Upper lobe of right lung (tissue), 1 donor: ENCODE measurements around the gene PXDN. TPM values are rescaled to one million over a fixed set of nuclear protein-coding genes. Genes with fewer than 3 reads are reported as not detected.

Source experiments
- ATAC-seq: fragments of 200-7000 bp; cut with Tn5 transposase; one replicate; pipeline ENCODE4 v1.9.1; 2020; ENCODE audit warnings: mild to moderate bottlenecking, moderate library complexity
- DNase-seq: peaks from one replicate; pipeline ENCODE4 v3.0.0-alpha.2; 2020
- H3K27ac ChIP-seq: fragments of 200-600 bp; one replicate; pipeline ENCODE4 v1.8.0; 2022
- H3K27me3 ChIP-seq: fragments of 200-600 bp; one replicate; pipeline ENCODE4 v1.8.0; 2022; ENCODE audit warnings: mild to moderate bottlenecking
- H3K36me3 ChIP-seq: fragments of 200-600 bp; one replicate; pipeline ENCODE4 v1.8.0; 2022
- H3K4me1 ChIP-seq: fragments of 200-600 bp; one replicate; pipeline ENCODE4 v1.8.0; 2022
- H3K4me3 ChIP-seq: fragments of 200-600 bp; one replicate; pipeline ENCODE4 v1.8.0; 2022; ENCODE audit warnings: mild to moderate bottlenecking
- H3K9me3 ChIP-seq: fragments of 200-600 bp; one replicate; pipeline ENCODE4 v1.8.0; 2022
- CTCF ChIP-seq: fragments of 200-600 bp; IDR thresholded peaks from one replicate; pipeline ENCODE4 v1.8.0; 2022; ENCODE audit warnings: antibody characterized with exemption
- intact Hi-C: fragments of 100-400 bp; cut with DNase I; formaldehyde crosslinking; loops from one replicate; pipeline ENCODE4 v1.11.0; 2022
- total RNA-seq: library from RNA; stranded (reverse); fragmentation: NEBNext Ultra II Directional; extraction: Animal tissue kit (Norgen Biotek cat#: 25700); gene quantifications from one replicate; pipeline ENCODE4 v1.2.1, GENCODE V29; 2021
- donor health status: DM: no; HTN: yes; CAD: no; lungs with severe emphysema.

The PXDN gene
- total RNA-seq, 1 donor from 2014 or later = 58.4 TPM

- intact Hi-C loops = no loop called here
- Histone ChIP-seq H3K4me3 (no peak overlapping the region), H3K36me3 (peaks cover 33% of the 10 kb centered on the region), H3K27ac (no peak overlapping the region), H3K4me1 (no peaks in the 10 kb centered on the region), H3K9me3 (no peaks in the 10 kb centered on the region), H3K27me3 (no peaks in the 10 kb centered on the region)
- DNase-seq (no peak), ATAC-seq (no peak)
- no peak for TF ChIP-seq CTCF
These were observed 78.4 kb downstream of the PXDN start for GRCh38 chr2:1665761-1666505.

- Histone ChIP-seq H3K4me1 (no peaks in the 10 kb centered on the region), H3K9me3 (no peaks in the 10 kb centered on the region), H3K36me3 (peaks cover 45% of the 10 kb centered on the region), H3K4me3 (no peak overlapping the region), H3K27me3 (no peaks in the 10 kb centered on the region), H3K27ac (no peak overlapping the region)
- DNase-seq (no peak), ATAC-seq (no peak)
- intact Hi-C loops = no loop called here
- TF ChIP-seq CTCF = no peak
These were observed 79.6 kb downstream of the PXDN start for GRCh38 chr2:1664698-1665097.

GRCh38 chr2:1664076-1664605, 80.2 kb downstream of the PXDN start:
- intact Hi-C loops = no loop called here
- ATAC-seq = no peak

GRCh38 chr2:1663621-1664020, 80.7 kb downstream of the PXDN start:
- ATAC-seq (no peak), DNase-seq (no peak)
- intact Hi-C loops = no loop called here
- no peaks in the 10 kb centered on the region for H3K4me1 ChIP-seq
- no peak overlapping the region for H3K27ac ChIP-seq
- no peak overlapping the region for H3K4me3 ChIP-seq
- H3K36me3 ChIP-seq = peaks cover 56% of the 10 kb centered on the region
- no peak for TF ChIP-seq CTCF
- H3K27me3 ChIP-seq = no peaks in the 10 kb centered on the region
- no peaks in the 10 kb centered on the region for H3K9me3 ChIP-seq

More at GRCh38 chr2:1664076-1664605, 80.2 kb downstream of the PXDN start:
- no peak for TF ChIP-seq CTCF
- Histone ChIP-seq H3K27ac (no peak overlapping the region), H3K4me1 (no peaks in the 10 kb centered on the region), H3K4me3 (no peak overlapping the region), H3K9me3 (no peaks in the 10 kb centered on the region), H3K36me3 (peaks cover 51% of the 10 kb centered on the region), H3K27me3 (no peaks in the 10 kb centered on the region)
- no peak for DNase-seq

GRCh38 chr2:1662606-1663180, 81.6 kb downstream of the PXDN start:
- TF ChIP-seq CTCF = no peak
- H3K27me3 ChIP-seq = no peaks in the 10 kb centered on the region
- no peak overlapping the region for H3K4me3 ChIP-seq
- ATAC-seq = no peak
- DNase-seq = no peak
- intact Hi-C loops = no loop called here
- no peaks in the 10 kb centered on the region for H3K4me1 ChIP-seq
- no peak overlapping the region for H3K27ac ChIP-seq
- no peaks in the 10 kb centered on the region for H3K9me3 ChIP-seq
- peaks cover 57% of the 10 kb centered on the region for H3K36me3 ChIP-seq
